Motor neuron (in vitro differentiated cells): ENCODE measurements around the gene NCR1. TPM values are rescaled to one million over a fixed set of nuclear protein-coding genes. Genes with fewer than 3 reads are reported as not detected.
"Not testable (repeated sequence)": the region's sequence is repeated elsewhere in the genome, so short reads cannot be mapped to it uniquely, and the experiment has no call there.

ENCODE experiments used
- ATAC-seq, 8 experiments: fragments of 200-7000 bp; cut with Tn5 transposase; replicated peaks in 6 of 8; 2 replicates each; pipeline ENCODE4 v1.8.0; 2021; ENCODE audit warnings: mild to moderate bottlenecking in 8 of 8, moderate library complexity in 8 of 8
- H3K27ac ChIP-seq, 2 donors: fragments of 250-450 bp; sonication (Bioruptor Pico); 2 replicates each; pipeline ENCODE4 v1.9.0; 2021; ENCODE audit warnings: antibody characterized with exemption in 2 of 2, mild to moderate bottlenecking in 2 of 2, moderate library complexity in 1 of 2
- H3K4me1 ChIP-seq, 2 donors: fragments of 250-450 bp; sonication (Bioruptor Pico); replicated peaks in 1 of 2; 2 replicates each; pipeline ENCODE4 v1.6.1; 2021; ENCODE audit warnings: antibody characterized with exemption in 2 of 2, mild to moderate bottlenecking in 2 of 2, moderate library complexity in 1 of 2
- H3K4me3 ChIP-seq, 5 donors: fragments of 250-450 bp; sonication (Bioruptor Pico); 2 replicates each; pipeline ENCODE4 v1.9.0; 2021; ENCODE audit warnings: antibody characterized with exemption in 5 of 5, mild to moderate bottlenecking in 5 of 5, moderate library complexity in 4 of 5
- WGBS, 10 experiments: fragments of 450-650 bp; shearing (Covaris generic); methylation state at CpG; one replicate each; pipeline ENCODE4 v1.0.0; 2022; 5-methylcytosine and 5-hydroxymethylcytosine counted together
- in situ Hi-C, 9 experiments: fragments of 400-800 bp; cut with MboI; loops; one replicate each; pipeline ENCODE4 v1.15.0; 2021; ENCODE audit warnings: low sequenced_read_pairs in 9 of 9, low pct_unique_long_range_greater_than_20kb in 2 of 9; ENCODE audit not compliant: unreplicated experiment in 9 of 9
- total RNA-seq, 8 experiments: library from RNA; unstranded; fragments of 300-600 nt; gene quantifications; 2 replicates each; pipeline versions ENCODE4 v1.2.3 to v1.2.4, GENCODE V29; 2022

The NCR1 gene
- total RNA-seq, 8 experiments from 2014 or later: 0.14 TPM; not detected in 7

GRCh38 chr19:54893406-54893805 is 12.5 kb upstream of the NCR1 start:
- Histone ChIP-seq H3K27ac (no peak overlapping the region), H3K4me1 (no peaks in the 10 kb centered on the region), H3K4me3 (no peak overlapping the region)
- ATAC-seq: no peak
- WGBS, 10 experiments: 10 to 88% (median 64%) methylated on average over 1 to 4 of the region's 7 CpGs; no CpG with 5 or more reads in 2 of the 10 experiments
- in situ Hi-C loops: no loop called here

GRCh38 chr19:54894106-54894505 is 11.8 kb upstream of the NCR1 start:
- 0 to 87% (median 68%) methylated on average over 2 to 8 of the region's 16 CpGs; no CpG with 5 or more reads in 5 of the 10 experiments for WGBS, 10 experiments
- in situ Hi-C loops, H3K27ac ChIP-seq, ATAC-seq, H3K4me3 ChIP-seq, H3K4me1 ChIP-seq: not testable (repeated sequence)

- ATAC-seq: no peak
- Histone ChIP-seq H3K4me3 (no peak overlapping the region), H3K4me1 (no peaks in the 10 kb centered on the region), H3K27ac (no peak overlapping the region)
- 38 to 100% (median 48%) methylated on average over 1 to 2 of the region's 2 CpGs; no CpG with 5 or more reads in 6 of the 10 experiments for WGBS, 10 experiments
- in situ Hi-C loops: no loop called here
These were observed 9.9 kb upstream of the NCR1 start for GRCh38 chr19:54896036-54896435.

- H3K4me1 ChIP-seq, H3K4me3 ChIP-seq, ATAC-seq, H3K27ac ChIP-seq, in situ Hi-C loops: not testable (repeated sequence)
- 20 to 88% (median 60%) methylated on average over 1 to 4 of the region's 7 CpGs; no CpG with 5 or more reads in 4 of the 10 experiments for WGBS, 10 experiments
These were observed 7.3 kb upstream of the NCR1 start for GRCh38 chr19:54898685-54899084.

GRCh38 chr19:54899646-54900045 is 6.3 kb upstream of the NCR1 start:
- H3K27ac ChIP-seq, in situ Hi-C loops, H3K4me1 ChIP-seq, ATAC-seq, H3K4me3 ChIP-seq: not testable (repeated sequence)
- 24 to 65% (median 50%) methylated on average over 3 to 9 of the region's 9 CpGs; no CpG with 5 or more reads in 7 of the 10 experiments for WGBS, 10 experiments

- not testable (repeated sequence) for H3K4me1 ChIP-seq
- 0 to 67% (median 27%) methylated on average over 1 to 5 of the region's 8 CpGs; no CpG with 5 or more reads in 3 of the 10 experiments for WGBS, 10 experiments
These were observed 4.8 kb upstream of the NCR1 start for GRCh38 chr19:54901153-54901552.

GRCh38 chr19:54902061-54902460 is 3.9 kb upstream of the NCR1 start:
- 6 to 80% (median 36%) methylated on average over 2 to 3 of the region's 3 CpGs; no CpG with 5 or more reads in 3 of the 10 experiments for WGBS, 10 experiments
- Histone ChIP-seq H3K4me3 (no peak overlapping the region), H3K4me1 (no peaks in the 10 kb centered on the region), H3K27ac (no peak overlapping the region)
- in situ Hi-C loops: no loop called here
- ATAC-seq: no peak

More at GRCh38 chr19:54901153-54901552, 4.8 kb upstream of the NCR1 start:
- H3K4me3 ChIP-seq, ATAC-seq, in situ Hi-C loops, H3K27ac ChIP-seq: not testable (repeated sequence)

- in situ Hi-C loops: no loop called here
- no peak overlapping the region for H3K27ac ChIP-seq
- no peaks in the 10 kb centered on the region for H3K4me1 ChIP-seq
- ATAC-seq: no peak
- no peak overlapping the region for H3K4me3 ChIP-seq
- 40 to 100% (median 78%) methylated on average over 1 to 4 of the region's 6 CpGs; no CpG with 5 or more reads in 4 of the 10 experiments for WGBS, 10 experiments
These were observed 2.6 kb upstream of the NCR1 start for GRCh38 chr19:54903303-54903702.

- ATAC-seq, H3K4me3 ChIP-seq, in situ Hi-C loops, H3K4me1 ChIP-seq, H3K27ac ChIP-seq: not testable (repeated sequence)
- 14 to 78% (median 50%) methylated on average over 1 to 4 of the region's 4 CpGs; no CpG with 5 or more reads in 1 of the 10 experiments for WGBS, 10 experiments
These were observed 1.7 kb upstream of the NCR1 start for GRCh38 chr19:54904261-54904660.

GRCh38 chr19:54905421-54905802 is 536 bp upstream of the NCR1 start:
- H3K27ac ChIP-seq: no peak overlapping the region
- no peak for ATAC-seq
- WGBS, 10 experiments: 6 to 100% (median 40%) methylated on average over 1 to 5 of the region's 5 CpGs; no CpG with 5 or more reads in 1 of the 10 experiments
- H3K4me3 ChIP-seq: no peak overlapping the region
- in situ Hi-C loops: no loop called here
- H3K4me1 ChIP-seq: no peaks in the 10 kb centered on the region

- 13 to 100% (median 49%) methylated on average over 1 to 4 of the region's 7 CpGs; no CpG with 5 or more reads in 4 of the 10 experiments for WGBS, 10 experiments
These were observed 871 bp downstream of the NCR1 start for GRCh38 chr19:54906819-54907218.

GRCh38 chr19:54907899-54908298 is 2.0 kb downstream of the NCR1 start:
- H3K4me1 ChIP-seq, H3K4me3 ChIP-seq, ATAC-seq, H3K27ac ChIP-seq, in situ Hi-C loops: not testable (repeated sequence)
- WGBS, 10 experiments: 20% methylated on average over 1 of the region's 5 CpGs; no CpG with 5 or more reads in 9 of the 10 experiments

More at GRCh38 chr19:54906819-54907218, 871 bp downstream of the NCR1 start:
- Histone ChIP-seq H3K4me3 (no peak overlapping the region), H3K4me1 (no peaks in the 10 kb centered on the region), H3K27ac (no peak overlapping the region)
- no peak for ATAC-seq
- in situ Hi-C loops: no loop called here

GRCh38 chr19:54916822-54917221 is 10.9 kb downstream of the NCR1 start:
- H3K4me1 ChIP-seq: no peaks in the 10 kb centered on the region
- no peak overlapping the region for H3K4me3 ChIP-seq
- ATAC-seq: no peak
- no peak overlapping the region for H3K27ac ChIP-seq
- WGBS, 10 experiments: 44 to 93% (median 69%) methylated on average over 2 to 10 of the region's 11 CpGs; no CpG with 5 or more reads in 2 of the 10 experiments
- in situ Hi-C loops: no loop called here

- Histone ChIP-seq H3K27ac (no peak overlapping the region), H3K4me1 (no peaks in the 10 kb centered on the region), H3K4me3 (no peak overlapping the region)
- in situ Hi-C loops: no loop called here
- 40 to 100% (median 63%) methylated on average over 1 to 7 of the region's 9 CpGs; no CpG with 5 or more reads in 3 of the 10 experiments for WGBS, 10 experiments
- no peak for ATAC-seq
These were observed 12.6 kb downstream of the NCR1 start for GRCh38 chr19:54918499-54918898.
